ENCODE measurements around the gene LSM7.

LSM7 gene

GRCh38 chr19:2328401-2329148, at the start of gene LSM7, which contains the start of gene SPPL2B:
Gene LSM7 (minus strand): TSS chr19:2328586. CDS start chr19:2328566, 20 bp downstream.
Gene SPPL2B (plus strand): TSS chr19:2328684. CDS start chr19:2328710, 26 bp downstream.
- peak; percentile 92 for DNase-seq

- no peak for DNase-seq
Measured at GRCh38 chr19:2376784-2377519, 48.6 kb upstream of the LSM7 start.

GRCh38 chr19:2375353-2376121, 47.2 kb upstream of the LSM7 start:
- no peak for DNase-seq

GRCh38 chr19:2374808-2375207, 46.4 kb upstream of the LSM7 start:
- DNase-seq, result no peak

GRCh38 chr19:2372076-2372612, 43.8 kb upstream of the LSM7 start:
- DNase-seq, result no peak

- no peak for DNase-seq
Measured at GRCh38 chr19:2371656-2372055, 43.3 kb upstream of the LSM7 start.

- no peak for DNase-seq
Measured at GRCh38 chr19:2365201-2365970, 37.0 kb upstream of the LSM7 start.

GRCh38 chr19:2363419-2363818, 35.0 kb upstream of the LSM7 start:
- DNase-seq, result no peak

GRCh38 chr19:2362970-2363300, 34.5 kb upstream of the LSM7 start:
- no peak for DNase-seq

- DNase-seq, result no peak
Measured at GRCh38 chr19:2362046-2362969, 33.9 kb upstream of the LSM7 start.

GRCh38 chr19:2361246-2362045, 33.1 kb upstream of the LSM7 start:
- DNase-seq, result no peak

GRCh38 chr19:2360833-2361232, 32.4 kb upstream of the LSM7 start:
- no peak for DNase-seq

- DNase-seq, result no peak
Measured at GRCh38 chr19:2359992-2360685, 31.8 kb upstream of the LSM7 start, which contains the start of gene TMPRSS9. Gene TMPRSS9 (plus strand): TSS chr19:2360265. CDS start chr19:2389786, 29,521 bp downstream.

GRCh38 chr19:2358548-2359173, 30.3 kb upstream of the LSM7 start:
- no peak for DNase-seq

- DNase-seq, result no peak
Measured at GRCh38 chr19:2357279-2358206, 29.2 kb upstream of the LSM7 start.

GRCh38 chr19:2356036-2356646, 27.8 kb upstream of the LSM7 start:
- no peak for DNase-seq

All from stimulated activated CD4-positive, alpha-beta T cell treated with anti-CD3 and anti-CD28 coated beads, Interleukin-2, amount 100 ng/mL, for 24 hours (primary cell).